GM12873 (cell line): Measurements from ENCODE around the gene CKLF.

Experiments
- TF ChIP-seq, protein P1 (sequence below): IDR thresholded peaks from 2 replicates; pipeline ENCODE4 v1.5.1; 2012; ENCODE audit warnings: low read depth, mild to moderate bottlenecking, moderate library complexity, low read length, control low read depth; ENCODE audit not compliant: insufficient read depth; ENCODE audit errors: missing control alignments

Gene CKLF, protein sequence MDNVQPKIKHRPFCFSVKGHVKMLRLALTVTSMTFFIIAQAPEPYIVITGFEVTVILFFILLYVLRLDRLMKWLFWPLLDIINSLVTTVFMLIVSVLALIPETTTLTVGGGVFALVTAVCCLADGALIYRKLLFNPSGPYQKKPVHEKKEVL

DNA sequence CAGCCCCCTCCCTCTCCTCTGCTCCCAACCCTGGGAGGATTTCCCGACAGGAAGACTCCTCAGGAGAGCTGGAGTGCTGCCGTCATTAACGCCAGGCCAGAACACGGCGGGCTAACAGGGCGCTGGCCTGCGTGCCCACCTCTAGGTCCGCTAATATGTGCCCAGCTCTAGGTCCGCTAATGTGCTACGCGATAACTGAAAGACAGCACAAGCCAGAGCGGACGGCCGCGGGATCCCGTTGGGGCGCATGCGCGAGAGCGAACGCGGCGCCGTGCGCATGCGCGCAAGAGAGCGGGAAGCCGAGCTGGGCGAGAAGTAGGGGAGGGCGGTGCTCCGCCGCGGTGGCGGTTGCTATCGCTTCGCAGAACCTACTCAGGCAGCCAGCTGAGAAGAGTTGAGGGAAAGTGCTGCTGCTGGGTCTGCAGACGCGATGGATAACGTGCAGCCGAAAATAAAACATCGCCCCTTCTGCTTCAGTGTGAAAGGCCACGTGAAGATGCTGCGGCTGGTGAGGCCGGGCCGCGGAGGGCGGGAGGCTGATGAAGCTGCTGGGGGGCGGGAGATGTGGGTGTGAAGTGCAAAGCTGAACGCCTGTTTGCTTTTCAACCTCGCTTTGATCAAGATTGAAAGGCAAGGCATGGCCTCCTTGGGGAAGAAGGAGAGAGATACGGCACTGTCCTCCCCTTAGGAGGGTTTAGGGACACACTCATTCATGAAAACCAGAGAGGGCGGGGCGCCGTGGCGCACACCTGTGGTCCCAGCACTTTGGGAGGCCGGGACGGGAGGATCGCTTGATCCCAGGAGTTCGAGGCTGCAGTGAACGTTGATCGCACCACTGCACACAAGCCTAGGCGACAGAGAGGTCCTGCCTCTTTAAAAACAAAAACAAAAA, at the start of gene CKLF:
Gene CKLF, plus strand, starts transcription at position 291 of the 892 bp plus-strand sequence. Its CDS starts 140 bp downstream, at position 431.
- TF ChIP-seq, protein P1, sequence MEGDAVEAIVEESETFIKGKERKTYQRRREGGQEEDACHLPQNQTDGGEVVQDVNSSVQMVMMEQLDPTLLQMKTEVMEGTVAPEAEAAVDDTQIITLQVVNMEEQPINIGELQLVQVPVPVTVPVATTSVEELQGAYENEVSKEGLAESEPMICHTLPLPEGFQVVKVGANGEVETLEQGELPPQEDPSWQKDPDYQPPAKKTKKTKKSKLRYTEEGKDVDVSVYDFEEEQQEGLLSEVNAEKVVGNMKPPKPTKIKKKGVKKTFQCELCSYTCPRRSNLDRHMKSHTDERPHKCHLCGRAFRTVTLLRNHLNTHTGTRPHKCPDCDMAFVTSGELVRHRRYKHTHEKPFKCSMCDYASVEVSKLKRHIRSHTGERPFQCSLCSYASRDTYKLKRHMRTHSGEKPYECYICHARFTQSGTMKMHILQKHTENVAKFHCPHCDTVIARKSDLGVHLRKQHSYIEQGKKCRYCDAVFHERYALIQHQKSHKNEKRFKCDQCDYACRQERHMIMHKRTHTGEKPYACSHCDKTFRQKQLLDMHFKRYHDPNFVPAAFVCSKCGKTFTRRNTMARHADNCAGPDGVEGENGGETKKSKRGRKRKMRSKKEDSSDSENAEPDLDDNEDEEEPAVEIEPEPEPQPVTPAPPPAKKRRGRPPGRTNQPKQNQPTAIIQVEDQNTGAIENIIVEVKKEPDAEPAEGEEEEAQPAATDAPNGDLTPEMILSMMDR: no peak

DNA sequence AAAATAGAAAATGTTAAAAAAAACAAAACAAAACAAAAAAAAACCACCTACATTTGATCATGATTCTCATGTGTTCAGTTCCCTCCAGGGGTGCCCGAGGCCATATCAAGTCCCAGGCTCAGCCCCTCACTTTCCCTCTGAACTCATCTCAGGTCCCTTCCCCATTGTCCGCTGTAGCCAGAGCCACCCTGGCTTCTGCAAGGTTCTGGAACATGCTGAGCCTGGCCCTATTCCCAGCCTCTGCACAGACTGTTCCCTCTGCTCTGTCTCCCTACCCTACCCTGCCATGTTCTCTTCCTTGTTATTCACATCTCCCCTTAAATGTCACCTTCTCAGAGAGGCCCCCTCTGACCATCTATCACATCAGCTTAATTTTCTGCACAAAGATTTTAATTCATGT, 49.3 kb upstream of the CKLF start:
- TF ChIP-seq, protein P1: no peak

DNA sequence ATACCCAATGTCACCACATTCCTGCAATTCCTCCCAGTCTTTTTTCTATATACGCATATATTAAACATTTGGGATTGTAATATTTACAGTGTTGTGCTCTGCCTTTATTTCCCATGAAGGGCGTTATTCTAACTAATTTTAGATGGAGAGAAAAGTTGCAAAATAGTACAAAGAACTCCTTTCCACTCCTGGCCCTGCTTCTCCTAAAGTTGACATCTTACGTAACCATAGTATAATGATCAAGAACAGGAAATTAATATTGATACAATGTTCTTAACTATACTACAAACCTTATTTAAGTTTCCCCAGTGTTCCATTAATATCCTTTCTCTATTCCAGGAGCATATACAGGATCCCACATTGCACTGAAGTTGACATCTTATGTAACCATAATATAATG, 48.8 kb upstream of the CKLF start:
- TF ChIP-seq, protein P1: no peak

DNA sequence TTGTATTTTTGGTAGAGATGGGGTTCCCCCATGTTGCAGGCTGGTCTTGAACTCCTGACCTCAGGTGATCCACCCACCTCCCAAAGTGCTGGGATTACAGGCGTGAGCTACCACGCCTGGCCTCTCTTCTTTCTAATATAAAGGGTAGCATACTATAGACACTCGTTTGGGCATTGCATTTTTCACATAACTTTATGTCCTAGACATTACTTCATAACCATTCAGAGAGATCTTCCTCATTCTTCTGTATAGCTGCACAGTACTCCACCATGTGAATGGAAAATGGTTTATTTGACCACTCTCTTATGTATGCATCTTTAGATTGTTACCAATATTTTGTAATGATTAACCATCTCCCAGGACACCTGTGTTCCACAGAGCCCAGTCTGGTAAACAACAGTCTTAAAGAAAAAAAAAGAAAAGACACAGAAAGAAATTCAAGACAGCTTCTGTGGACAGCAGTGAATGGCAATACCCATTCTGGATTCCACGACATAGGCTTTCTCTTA, 44.6 kb upstream of the CKLF start:
- TF ChIP-seq, protein P1: no peak

DNA sequence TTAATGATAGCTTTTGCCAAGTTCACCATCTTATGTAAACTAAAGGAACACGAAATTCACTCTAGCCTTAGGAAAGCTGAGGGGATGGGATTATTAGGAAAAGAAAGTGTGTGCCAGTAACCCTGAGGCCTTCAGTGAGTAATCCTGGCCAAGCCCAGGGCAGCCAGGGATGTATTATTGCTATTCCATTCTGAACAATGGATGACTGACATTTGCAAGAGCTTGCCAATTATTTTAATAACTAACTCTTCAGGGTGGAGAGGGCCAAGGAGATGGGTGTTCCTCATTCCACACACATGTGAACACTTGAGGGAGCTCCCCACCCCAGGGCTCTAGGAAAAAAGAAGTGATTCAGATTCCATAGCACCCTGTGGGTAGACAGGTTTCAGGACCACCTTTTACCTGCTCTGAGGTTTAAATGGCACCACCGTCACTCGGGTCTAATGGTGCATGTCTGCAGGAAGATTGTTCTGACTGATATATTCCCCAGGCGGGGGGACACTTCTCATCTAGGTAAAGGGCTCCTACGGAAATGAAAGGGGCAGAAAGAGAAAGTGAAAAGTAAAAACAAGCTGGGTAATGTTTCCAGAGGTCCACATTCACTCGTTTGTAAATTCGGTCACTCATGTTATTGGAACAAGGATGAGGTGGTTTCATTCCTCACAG, 44.0 kb upstream of the CKLF start:
- TF ChIP-seq, protein P1: no peak

DNA sequence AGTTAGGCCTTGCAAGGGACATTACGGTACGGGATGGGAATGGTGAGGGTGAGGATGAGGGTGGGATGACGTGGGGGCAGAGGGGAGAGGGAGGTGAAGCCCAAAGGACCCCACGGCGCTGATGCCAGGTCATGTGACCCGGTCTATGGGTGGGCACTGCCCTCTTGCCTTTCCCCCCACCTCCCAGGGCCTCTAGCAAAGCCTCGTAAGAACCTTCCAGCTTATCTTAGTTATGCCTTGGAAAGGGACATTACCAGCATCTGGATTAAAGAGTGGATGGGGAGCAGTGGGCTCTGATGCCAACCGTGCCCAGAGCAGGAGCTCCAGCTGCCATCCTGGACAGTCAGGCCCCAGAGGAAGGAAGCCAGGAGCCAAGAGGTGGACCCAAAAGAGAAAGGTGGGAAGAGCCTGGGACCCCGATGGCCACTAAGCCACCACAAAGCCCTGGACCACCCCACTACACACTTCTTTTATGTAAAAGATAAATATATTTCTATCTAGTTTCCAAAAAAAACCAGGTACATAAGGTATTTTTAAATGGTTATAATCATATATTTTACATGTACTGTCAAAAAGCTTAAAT, 43.4 kb upstream of the CKLF start:
- TF ChIP-seq, protein P1: no peak
